OCI-LY1 (cell line): ENCODE data around the gene POLR2F.

Experiments used
- EZH2 ChIP-seq: fragments of 200-600 bp; sonication (generic), shearing (Covaris generic); IDR thresholded peaks from 2 replicates; pipeline ENCODE4 v1.8.0; 2017; ENCODE audit warnings: borderline replicate concordance, mixed run types, mild to moderate bottlenecking, antibody characterized with exemption, low read length, moderate library complexity, mixed read lengths
- TF ChIP-seq, protein P1 (sequence below): fragments of 200-600 bp; sonication (generic), shearing (Covaris generic); IDR thresholded peaks from 2 replicates; pipeline ENCODE4 v1.5.1; 2017; ENCODE audit warnings: mild to moderate bottlenecking, antibody characterized with exemption, low read length, moderate library complexity, mixed read lengths

DNA sequence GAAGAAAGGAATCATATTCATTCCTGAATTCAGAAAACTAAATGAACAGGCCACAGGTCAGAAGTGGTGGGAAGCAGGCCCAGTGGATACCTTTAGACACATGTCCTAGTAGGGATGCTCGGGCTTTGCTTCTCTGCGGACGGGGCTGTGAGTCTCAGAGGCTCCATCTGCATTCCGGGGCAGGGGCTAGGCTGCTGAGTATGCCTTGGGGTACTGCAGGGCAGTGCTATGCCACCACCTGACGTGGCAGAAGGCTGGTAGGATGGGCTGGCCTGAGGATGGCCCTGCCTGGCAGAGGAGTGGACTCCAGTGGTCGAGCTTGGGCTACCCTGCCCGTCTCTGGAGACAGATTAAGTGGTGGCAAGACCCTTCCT is 9.7 kb upstream of the POLR2F start:
- TF ChIP-seq, protein P1, sequence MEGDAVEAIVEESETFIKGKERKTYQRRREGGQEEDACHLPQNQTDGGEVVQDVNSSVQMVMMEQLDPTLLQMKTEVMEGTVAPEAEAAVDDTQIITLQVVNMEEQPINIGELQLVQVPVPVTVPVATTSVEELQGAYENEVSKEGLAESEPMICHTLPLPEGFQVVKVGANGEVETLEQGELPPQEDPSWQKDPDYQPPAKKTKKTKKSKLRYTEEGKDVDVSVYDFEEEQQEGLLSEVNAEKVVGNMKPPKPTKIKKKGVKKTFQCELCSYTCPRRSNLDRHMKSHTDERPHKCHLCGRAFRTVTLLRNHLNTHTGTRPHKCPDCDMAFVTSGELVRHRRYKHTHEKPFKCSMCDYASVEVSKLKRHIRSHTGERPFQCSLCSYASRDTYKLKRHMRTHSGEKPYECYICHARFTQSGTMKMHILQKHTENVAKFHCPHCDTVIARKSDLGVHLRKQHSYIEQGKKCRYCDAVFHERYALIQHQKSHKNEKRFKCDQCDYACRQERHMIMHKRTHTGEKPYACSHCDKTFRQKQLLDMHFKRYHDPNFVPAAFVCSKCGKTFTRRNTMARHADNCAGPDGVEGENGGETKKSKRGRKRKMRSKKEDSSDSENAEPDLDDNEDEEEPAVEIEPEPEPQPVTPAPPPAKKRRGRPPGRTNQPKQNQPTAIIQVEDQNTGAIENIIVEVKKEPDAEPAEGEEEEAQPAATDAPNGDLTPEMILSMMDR: no peak
- TF ChIP-seq EZH2: no peak
